Naive B cell (primary cell): ENCODE data around the gene ABHD16B. TPM values are rescaled to one million over a fixed set of nuclear protein-coding genes. Genes with fewer than 3 reads are reported as not detected.
A peak's percentile ranks its signal among the peaks of the same experiment; 100 is the strongest.

Experiments
- ATAC-seq, 2 donors: fragments of 150-1000 bp; cut with Tn5 transposase; 2 replicates each; pipeline ENCODE4 v1.10.0; 2021; ENCODE audit warnings: low read depth in 2 of 2, mild to moderate bottlenecking in 2 of 2, moderate library complexity in 2 of 2
- DNase-seq: peaks from one replicate; pipeline ENCODE4 v3.0.0; 2022
- H3K27ac Mint-ChIP-seq, 6 donors: one replicate each; pipeline ENCODE4 v1.8.0; 2020 to 2022; ENCODE audit warnings: mild to moderate bottlenecking in 6 of 6, mixed read lengths in 6 of 6, moderate library complexity in 5 of 6, inconsistent platforms in 2 of 6
- H3K27me3 Mint-ChIP-seq, 3 donors: one replicate each; pipeline ENCODE4 v1.8.0; 2021 to 2022; ENCODE audit warnings: mixed read lengths in 3 of 3, mild to moderate bottlenecking in 1 of 3
- H3K36me3 Mint-ChIP-seq, 2 donors: one replicate each; pipeline ENCODE4 v1.8.0; 2020 to 2022; ENCODE audit warnings: mixed read lengths in 2 of 2, inconsistent platforms in 1 of 2, mild to moderate bottlenecking in 1 of 2
- H3K4me1 Mint-ChIP-seq, 3 donors: one replicate each; pipeline ENCODE4 v1.8.0; 2020 to 2022; ENCODE audit warnings: mixed read lengths in 3 of 3, inconsistent platforms in 1 of 3, mild to moderate bottlenecking in 1 of 3, moderate library complexity in 1 of 3
- H3K4me3 Mint-ChIP-seq, 8 donors: one replicate each; pipeline ENCODE4 v1.8.0; 2020 to 2022; ENCODE audit warnings: mild to moderate bottlenecking in 8 of 8, mixed read lengths in 8 of 8, moderate library complexity in 8 of 8, inconsistent platforms in 2 of 8
- H3K9me3 Mint-ChIP-seq, 7 donors: one replicate each; pipeline ENCODE4 v1.8.0; 2020 to 2022; ENCODE audit warnings: mixed read lengths in 7 of 7, mild to moderate bottlenecking in 5 of 7, inconsistent platforms in 2 of 7, moderate library complexity in 1 of 7
- polyA plus RNA-seq, 6 donors: library from polyadenylated mRNA; unstranded; fragments of 300-500 nt; fragmentation: Illumina TruSeq; gene quantifications; one replicate each; pipeline ENCODE4 v1.2.3, GENCODE V29; 2021; ENCODE audit warnings: low read depth in 6 of 6

Gene ABHD16B
- polyA plus RNA-seq, 6 donors from 2014 or later = 1.1 TPM; not detected in 5

DNA sequence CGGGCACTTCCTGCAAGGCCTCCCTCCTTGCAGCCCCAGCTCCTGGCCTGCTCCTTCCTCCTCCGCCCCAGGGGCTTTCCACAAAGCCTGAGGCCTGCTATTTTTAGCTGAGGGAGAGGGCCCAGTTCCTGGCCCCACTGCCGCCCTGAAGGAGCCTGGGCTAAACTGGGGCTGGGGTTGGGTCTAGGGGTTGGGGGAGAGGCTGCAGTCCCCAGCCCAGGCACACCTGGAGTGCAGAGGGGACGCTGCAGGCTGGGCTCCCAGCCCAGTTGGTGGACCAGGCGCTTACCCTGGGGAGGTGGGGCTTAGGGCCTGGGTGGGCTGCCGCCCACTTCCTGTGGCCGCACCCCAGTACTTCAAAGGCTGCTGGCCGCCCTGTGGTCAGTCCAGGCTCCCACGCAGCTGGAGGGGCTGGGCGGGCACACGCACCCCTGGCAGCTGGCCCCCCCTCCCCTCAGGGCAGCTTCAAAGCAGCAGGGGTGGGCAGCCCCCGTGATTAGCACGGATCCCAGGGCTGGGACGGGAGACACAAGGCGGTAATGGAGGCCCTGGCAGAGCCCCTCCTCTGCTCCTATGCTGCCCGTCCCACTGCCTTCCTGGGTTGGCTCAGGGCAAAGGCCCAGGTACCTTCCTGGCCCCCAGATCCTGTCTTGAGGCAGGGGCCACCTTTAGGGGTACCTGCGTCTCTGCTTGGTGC is 7.1 kb upstream of the ABHD16B start:
- H3K4me1 Mint-ChIP-seq = peaks cover 28 to 43% (median 39%) of the 10 kb centered on the region in 3 donors
- peak overlapping the region in 1 of 6 donors; percentile 59 for H3K27ac Mint-ChIP-seq
- H3K36me3 Mint-ChIP-seq = no peaks in the 10 kb centered on the region
- DNase-seq (no peak), ATAC-seq (no peak)
- H3K4me3 Mint-ChIP-seq = no peak overlapping the region
- peaks cover 14 to 25% (median 22%) of the 10 kb centered on the region in 3 donors for H3K27me3 Mint-ChIP-seq
- H3K9me3 Mint-ChIP-seq = peaks cover 0 to 2% (median 0%) of the 10 kb centered on the region in 7 donors

DNA sequence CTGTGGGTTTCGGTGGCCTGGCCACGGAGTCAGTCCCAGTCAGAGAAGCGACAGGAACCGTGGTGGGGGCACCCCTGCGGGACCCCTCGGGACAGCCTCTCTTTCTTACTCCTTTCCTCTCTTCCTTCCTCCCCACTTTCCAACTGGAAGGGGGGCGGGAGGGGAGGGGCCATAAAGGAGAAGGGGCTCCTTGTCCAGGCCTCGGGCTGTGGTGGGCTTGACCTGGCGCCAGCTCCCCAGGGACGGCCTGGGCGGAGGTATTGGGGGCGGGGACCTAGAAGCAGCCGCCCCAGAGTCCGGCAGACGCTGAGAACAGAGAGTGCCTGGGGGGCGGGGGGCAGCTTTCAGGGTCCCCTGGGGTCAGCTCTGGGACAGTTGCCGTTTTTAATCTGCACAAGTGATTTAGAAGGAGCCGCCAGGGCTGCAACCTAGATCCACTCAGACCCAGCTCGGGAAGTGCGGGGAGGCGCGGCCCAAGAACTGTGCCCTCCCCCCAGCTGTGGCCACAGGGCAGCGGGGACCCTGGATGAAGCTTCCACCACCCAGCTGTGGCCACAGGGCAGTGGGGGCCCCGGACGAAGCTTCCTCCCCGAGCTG is 6.4 kb upstream of the ABHD16B start:
- Mint-ChIP-seq H3K4me1 (peaks cover 28 to 45% (median 43%) of the 10 kb centered on the region in 3 donors), H3K4me3 (no peak overlapping the region), H3K9me3 (peaks cover 0 to 2% (median 0%) of the 10 kb centered on the region in 7 donors), H3K27me3 (peaks cover 14 to 25% (median 22%) of the 10 kb centered on the region in 3 donors), H3K27ac (no peak overlapping the region), H3K36me3 (no peaks in the 10 kb centered on the region)
- ATAC-seq (no peak), DNase-seq (no peak)

DNA sequence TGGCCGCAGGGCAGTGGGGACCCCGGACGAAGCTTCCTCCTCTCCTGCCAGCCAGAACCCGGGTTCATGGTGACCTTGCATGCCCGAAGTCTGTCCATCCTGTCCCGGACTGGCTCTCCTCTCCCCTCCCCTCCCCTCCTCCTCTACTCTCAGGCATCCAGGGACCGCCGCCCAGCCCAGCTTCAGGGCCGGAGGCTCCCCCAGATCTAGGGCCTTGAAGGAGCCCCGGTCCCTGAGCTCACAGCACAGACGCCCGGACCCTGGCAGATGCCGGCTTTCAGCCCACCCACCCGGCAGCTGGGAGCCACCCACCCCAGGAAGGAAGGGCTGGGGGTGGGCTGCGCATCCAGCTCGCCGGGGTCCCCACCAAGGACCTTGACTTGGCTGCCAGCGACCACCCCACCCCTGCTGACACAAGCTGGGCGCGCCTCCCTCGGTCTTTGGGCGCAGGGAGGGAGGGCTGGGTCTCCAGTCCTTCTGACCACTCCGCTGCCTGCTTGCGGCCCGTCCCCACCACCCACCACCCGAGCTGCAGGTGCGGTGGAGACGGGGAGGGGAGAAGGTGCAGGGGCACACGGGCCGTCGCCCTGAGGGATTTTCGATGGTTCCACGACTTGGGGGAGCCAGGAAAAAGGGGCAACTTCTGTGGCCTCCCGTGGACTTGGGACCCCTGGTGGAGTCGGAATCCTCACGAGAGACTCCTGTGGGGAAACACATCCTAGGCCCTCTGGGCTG is 5.8 kb upstream of the ABHD16B start:
- H3K36me3 Mint-ChIP-seq = no peaks in the 10 kb centered on the region
- H3K27ac Mint-ChIP-seq = no peak overlapping the region
- peaks cover 28 to 48% (median 45%) of the 10 kb centered on the region in 3 donors for H3K4me1 Mint-ChIP-seq
- DNase-seq = no peak
- no peak overlapping the region for H3K4me3 Mint-ChIP-seq
- no peak for ATAC-seq
- H3K27me3 Mint-ChIP-seq = peaks cover 13 to 23% (median 18%) of the 10 kb centered on the region in 3 donors
- peaks cover 0 to 2% (median 0%) of the 10 kb centered on the region in 7 donors for H3K9me3 Mint-ChIP-seq

GRCh38 chr20:63856098-63856511 is 5.2 kb upstream of the ABHD16B start:
- Mint-ChIP-seq H3K4me3 (no peak overlapping the region), H3K9me3 (peaks cover 0 to 2% (median 0%) of the 10 kb centered on the region in 7 donors)

GRCh38 chr20:63857764-63858392 is 3.4 kb upstream of the ABHD16B start:
- DNase-seq = no peak
- no peak for ATAC-seq
- H3K4me1 Mint-ChIP-seq = peaks cover 25 to 40% (median 39%) of the 10 kb centered on the region in 3 donors
- no peaks in the 10 kb centered on the region for H3K36me3 Mint-ChIP-seq
- H3K27ac Mint-ChIP-seq = no peak overlapping the region
- H3K9me3 Mint-ChIP-seq = no peaks in the 10 kb centered on the region
- no peaks in the 10 kb centered on the region for H3K27me3 Mint-ChIP-seq
- peak overlapping the region in 7 of 8 donors; percentile 30 to 75 (median 57) for H3K4me3 Mint-ChIP-seq

More at GRCh38 chr20:63856098-63856511, 5.2 kb upstream of the ABHD16B start:
- Mint-ChIP-seq H3K27me3 (peaks cover 7 to 17% (median 13%) of the 10 kb centered on the region in 3 donors), H3K36me3 (no peaks in the 10 kb centered on the region), H3K27ac (no peak overlapping the region), H3K4me1 (peaks cover 25 to 44% (median 44%) of the 10 kb centered on the region in 3 donors)
- ATAC-seq = no peak
- DNase-seq = no peak

GRCh38 chr20:63858393-63859165 is 2.7 kb upstream of the ABHD16B start:
- DNase-seq (no peak), ATAC-seq (peak; percentile 19 to 32)
- Mint-ChIP-seq H3K36me3 (no peaks in the 10 kb centered on the region), H3K4me1 (peaks cover 30 to 47% (median 46%) of the 10 kb centered on the region in 3 donors), H3K27ac (peak overlapping the region in 5 of 6 donors; percentile 22 to 76 (median 51)), H3K27me3 (no peaks in the 10 kb centered on the region), H3K9me3 (no peaks in the 10 kb centered on the region), H3K4me3 (peak overlapping the region in 7 of 8 donors; percentile 61 to 82 (median 75))

DNA sequence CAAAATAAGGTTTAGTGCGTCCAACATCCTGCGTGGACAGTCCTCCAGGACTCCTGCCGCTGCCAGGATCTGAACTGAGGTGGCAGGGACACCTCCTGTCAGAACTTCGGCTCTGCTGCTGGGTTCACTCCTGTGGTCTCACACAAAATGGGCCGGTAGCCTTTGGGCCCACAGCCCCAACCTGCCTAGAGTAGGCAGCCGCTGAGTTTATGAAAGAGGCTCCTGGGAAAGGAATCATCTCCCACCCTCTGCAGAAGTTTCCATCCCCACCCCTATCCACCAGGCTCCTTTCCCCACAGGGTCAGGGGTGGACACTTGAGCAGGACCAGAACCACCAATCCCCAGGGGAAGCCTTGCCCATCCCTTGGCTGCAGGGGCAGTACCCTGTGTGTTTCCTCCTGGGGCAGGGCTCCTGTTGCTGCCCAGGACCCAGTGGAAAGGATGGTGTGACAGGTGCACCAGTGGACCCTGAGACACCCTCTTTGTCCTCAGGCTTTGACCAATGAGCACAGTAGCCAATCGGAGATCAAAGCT is 2.1 kb upstream of the ABHD16B start:
- Mint-ChIP-seq H3K4me1 (peaks cover 34 to 53% (median 53%) of the 10 kb centered on the region in 3 donors), H3K36me3 (no peaks in the 10 kb centered on the region), H3K9me3 (no peaks in the 10 kb centered on the region), H3K4me3 (peak overlapping the region in 7 of 8 donors; percentile 61 to 82 (median 75)), H3K27ac (peak overlapping the region in 4 of 6 donors; percentile 49 to 76 (median 63)), H3K27me3 (no peaks in the 10 kb centered on the region)
- no peak for ATAC-seq
- no peak for DNase-seq

GRCh38 chr20:63860325-63861051 is 810 bp upstream of the ABHD16B start:
- peak overlapping the region in 3 of 8 donors; percentile 40 to 55 (median 42) for H3K4me3 Mint-ChIP-seq
- H3K4me1 Mint-ChIP-seq = peaks cover 39 to 57% (median 51%) of the 10 kb centered on the region in 3 donors
- H3K9me3 Mint-ChIP-seq = no peaks in the 10 kb centered on the region
- no peaks in the 10 kb centered on the region for H3K27me3 Mint-ChIP-seq
- H3K27ac Mint-ChIP-seq = peak overlapping the region in 3 of 6 donors; percentile 60 to 94 (median 73)
- DNase-seq = no peak
- H3K36me3 Mint-ChIP-seq = no peaks in the 10 kb centered on the region
- no peak for ATAC-seq

DNA sequence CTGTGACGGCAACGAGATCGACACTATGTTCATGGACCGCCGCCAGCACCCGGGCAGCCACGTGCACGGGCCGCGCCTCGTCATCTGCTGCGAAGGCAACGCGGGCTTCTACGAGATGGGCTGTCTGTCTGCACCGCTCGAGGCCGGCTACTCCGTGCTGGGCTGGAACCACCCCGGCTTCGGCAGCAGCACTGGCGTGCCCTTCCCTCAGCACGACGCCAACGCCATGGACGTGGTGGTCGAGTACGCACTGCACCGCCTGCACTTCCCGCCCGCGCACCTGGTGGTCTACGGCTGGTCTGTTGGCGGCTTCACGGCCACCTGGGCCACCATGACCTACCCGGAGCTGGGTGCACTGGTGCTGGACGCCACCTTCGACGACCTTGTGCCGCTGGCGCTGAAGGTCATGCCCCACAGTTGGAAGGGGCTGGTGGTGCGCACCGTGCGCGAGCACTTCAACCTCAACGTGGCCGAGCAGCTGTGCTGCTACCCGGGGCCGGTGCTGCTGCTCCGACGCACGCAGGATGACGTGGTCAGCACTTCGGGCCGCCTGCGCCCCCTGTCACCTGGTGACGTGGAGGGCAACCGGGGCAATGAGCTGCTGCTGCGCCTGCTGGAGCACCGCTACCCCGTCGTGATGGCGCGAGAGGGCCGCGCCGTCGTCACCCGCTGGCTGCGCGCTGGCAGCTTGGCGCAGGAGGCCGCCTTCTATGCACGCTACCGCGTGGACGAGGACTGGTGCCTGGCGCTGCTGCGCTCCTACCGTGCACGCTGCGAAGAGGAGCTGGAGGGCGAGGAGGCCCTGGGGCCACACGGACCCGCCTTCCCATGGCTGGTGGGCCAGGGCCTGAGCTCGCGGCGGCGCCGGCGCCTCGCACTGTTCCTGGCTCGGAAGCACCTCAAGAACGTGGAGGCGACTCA is 943 bp downstream of the ABHD16B start:
- ATAC-seq = no peak
- Mint-ChIP-seq H3K4me1 (peaks cover 35 to 62% (median 52%) of the 10 kb centered on the region in 3 donors), H3K36me3 (no peaks in the 10 kb centered on the region), H3K27ac (no peak overlapping the region), H3K4me3 (no peak overlapping the region), H3K27me3 (no peaks in the 10 kb centered on the region), H3K9me3 (no peaks in the 10 kb centered on the region)
- no peak for DNase-seq

DNA sequence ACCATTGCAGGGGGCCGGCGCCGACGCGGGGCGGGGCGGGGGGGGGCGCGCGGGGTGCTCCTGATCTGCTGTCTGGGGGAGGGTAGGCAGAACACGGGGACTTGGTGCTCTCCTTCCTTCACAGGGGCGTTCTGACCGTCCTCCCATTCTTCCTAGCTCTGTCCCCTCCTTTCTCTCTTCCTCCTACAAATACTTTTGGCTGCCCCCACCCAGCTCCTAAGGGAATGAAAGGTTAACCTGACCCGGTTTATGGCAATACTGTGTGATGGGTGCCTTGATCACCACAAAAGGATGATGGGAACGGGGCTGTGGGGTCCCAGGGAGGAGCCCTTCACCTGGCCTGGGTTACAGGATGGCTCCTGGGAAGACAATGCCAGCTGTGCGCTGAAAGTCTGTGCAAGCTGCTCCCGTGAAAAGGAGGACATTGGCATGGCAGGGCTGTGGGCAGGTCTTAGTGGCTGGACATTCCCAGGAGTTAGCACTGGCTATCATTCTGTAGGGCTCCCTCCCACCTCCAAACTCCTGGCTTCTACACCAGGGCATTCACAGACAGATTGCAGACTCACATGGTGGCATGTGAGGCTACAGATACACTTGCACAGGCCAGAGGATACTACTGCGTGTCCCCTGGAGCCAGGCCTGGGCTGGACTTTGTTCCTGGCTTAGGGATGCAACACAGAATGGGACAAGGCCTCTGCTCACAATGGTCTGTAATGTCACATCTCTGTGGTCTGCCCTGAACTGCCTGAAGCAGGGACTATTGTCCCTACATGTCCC is 1.9 kb downstream of the ABHD16B start:
- Mint-ChIP-seq H3K36me3 (no peaks in the 10 kb centered on the region), H3K4me1 (peaks cover 30 to 57% (median 46%) of the 10 kb centered on the region in 3 donors), H3K27me3 (no peaks in the 10 kb centered on the region), H3K4me3 (peak overlapping the region; percentile 86 to 99 (median 98)), H3K27ac (peak overlapping the region; percentile 94 to 100 (median 98)), H3K9me3 (no peaks in the 10 kb centered on the region)
- no peak for DNase-seq
- no peak for ATAC-seq
